GM18517 (cell line): ENCODE results near the gene CORIN.

Experiments used
- ATAC-seq: cut with Tn5 transposase; IDR thresholded peaks from one replicate; pipeline ENCODE4 v1.9.1; 2021; ENCODE audit warnings: mild to moderate bottlenecking, moderate library complexity; ENCODE audit not compliant: unreplicated experiment

CORIN gene

GRCh38 chr4:47837908-47838294 lies at the start of gene CORIN:
TSS of gene CORIN (minus strand) at chr4:47838067. CDS start at chr4:47837949, 118 bp downstream.
- ATAC-seq = no peak

- ATAC-seq = no peak
These were observed 44.4 kb upstream of the CORIN start for GRCh38 chr4:47882228-47882627.

- ATAC-seq = no peak
These were observed 41.6 kb upstream of the CORIN start for GRCh38 chr4:47879458-47879857.

GRCh38 chr4:47876784-47877546 lies 39.1 kb upstream of the CORIN start:
- no peak for ATAC-seq

- no peak for ATAC-seq
These were observed 38.4 kb upstream of the CORIN start for GRCh38 chr4:47876310-47876709.

- ATAC-seq = no peak
These were observed 36.1 kb upstream of the CORIN start for GRCh38 chr4:47873877-47874541.

GRCh38 chr4:47863486-47863885 lies 25.6 kb upstream of the CORIN start:
- ATAC-seq = no peak

- ATAC-seq = no peak
These were observed 24.4 kb upstream of the CORIN start for GRCh38 chr4:47862297-47862696.

- no peak for ATAC-seq
These were observed 22.4 kb upstream of the CORIN start for GRCh38 chr4:47860305-47860704.

GRCh38 chr4:47858006-47858405 lies 20.1 kb upstream of the CORIN start:
- ATAC-seq = no peak

GRCh38 chr4:47856713-47857112 lies 18.8 kb upstream of the CORIN start:
- ATAC-seq = no peak

- ATAC-seq = no peak
These were observed 17.5 kb upstream of the CORIN start for GRCh38 chr4:47855350-47855749.

GRCh38 chr4:47852136-47852535 lies 14.3 kb upstream of the CORIN start:
- ATAC-seq = no peak

- ATAC-seq = no peak
These were observed 11.6 kb upstream of the CORIN start for GRCh38 chr4:47849466-47849865.

- no peak for ATAC-seq
These were observed 10.2 kb upstream of the CORIN start for GRCh38 chr4:47848041-47848440.

- ATAC-seq = no peak
These were observed 5.1 kb upstream of the CORIN start for GRCh38 chr4:47842985-47843384.

- ATAC-seq = no peak
These were observed 2.4 kb upstream of the CORIN start for GRCh38 chr4:47840291-47840690.

- peak; percentile 74 for ATAC-seq
These were observed 1.4 kb upstream of the CORIN start for GRCh38 chr4:47839259-47839658.

- no peak for ATAC-seq
These were observed 578 bp upstream of the CORIN start for GRCh38 chr4:47838445-47838844.

GRCh38 chr4:47837094-47837907 lies 566 bp downstream of the CORIN start:
- peak; percentile 64 for ATAC-seq

- ATAC-seq = peak; percentile 65
These were observed 1.2 kb downstream of the CORIN start for GRCh38 chr4:47836641-47837093.

- ATAC-seq = no peak
These were observed 2.4 kb downstream of the CORIN start for GRCh38 chr4:47835494-47835893.
